Lower leg skin (tissue), 3 donors: ENCODE measurements around the gene CCDC14.

Experiments
- POLR2A ChIP-seq, 2 donors: fragments of 450-650 bp; IDR thresholded peaks; one replicate each; pipeline ENCODE4 v1.6.1; 2016 to 2017; ENCODE audit warnings: antibody characterized with exemption in 2 of 2, mild to moderate bottlenecking in 1 of 2, moderate library complexity in 1 of 2
- TF ChIP-seq, protein P1 (sequence below), 3 donors: fragments of 450-650 bp; IDR thresholded peaks; one replicate each; pipeline ENCODE4 v1.5.1; 2016; ENCODE audit warnings: antibody characterized with exemption in 3 of 3, mild to moderate bottlenecking in 3 of 3, moderate library complexity in 2 of 3

- TF ChIP-seq, protein P1, sequence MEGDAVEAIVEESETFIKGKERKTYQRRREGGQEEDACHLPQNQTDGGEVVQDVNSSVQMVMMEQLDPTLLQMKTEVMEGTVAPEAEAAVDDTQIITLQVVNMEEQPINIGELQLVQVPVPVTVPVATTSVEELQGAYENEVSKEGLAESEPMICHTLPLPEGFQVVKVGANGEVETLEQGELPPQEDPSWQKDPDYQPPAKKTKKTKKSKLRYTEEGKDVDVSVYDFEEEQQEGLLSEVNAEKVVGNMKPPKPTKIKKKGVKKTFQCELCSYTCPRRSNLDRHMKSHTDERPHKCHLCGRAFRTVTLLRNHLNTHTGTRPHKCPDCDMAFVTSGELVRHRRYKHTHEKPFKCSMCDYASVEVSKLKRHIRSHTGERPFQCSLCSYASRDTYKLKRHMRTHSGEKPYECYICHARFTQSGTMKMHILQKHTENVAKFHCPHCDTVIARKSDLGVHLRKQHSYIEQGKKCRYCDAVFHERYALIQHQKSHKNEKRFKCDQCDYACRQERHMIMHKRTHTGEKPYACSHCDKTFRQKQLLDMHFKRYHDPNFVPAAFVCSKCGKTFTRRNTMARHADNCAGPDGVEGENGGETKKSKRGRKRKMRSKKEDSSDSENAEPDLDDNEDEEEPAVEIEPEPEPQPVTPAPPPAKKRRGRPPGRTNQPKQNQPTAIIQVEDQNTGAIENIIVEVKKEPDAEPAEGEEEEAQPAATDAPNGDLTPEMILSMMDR (IDR thresholded peaks at IDR 0.05), result no peak
- TF ChIP-seq POLR2A (IDR thresholded peaks at IDR 0.05), result no peak
These were observed 96.3 kb downstream of the CCDC14 start for GRCh38 chr3:123864706-123865105.
